Measurements from ENCODE around the gene PDE7B.
A peak's percentile ranks its signal among the peaks of the same experiment; 100 is the strongest.

PDE7B gene

DNA sequence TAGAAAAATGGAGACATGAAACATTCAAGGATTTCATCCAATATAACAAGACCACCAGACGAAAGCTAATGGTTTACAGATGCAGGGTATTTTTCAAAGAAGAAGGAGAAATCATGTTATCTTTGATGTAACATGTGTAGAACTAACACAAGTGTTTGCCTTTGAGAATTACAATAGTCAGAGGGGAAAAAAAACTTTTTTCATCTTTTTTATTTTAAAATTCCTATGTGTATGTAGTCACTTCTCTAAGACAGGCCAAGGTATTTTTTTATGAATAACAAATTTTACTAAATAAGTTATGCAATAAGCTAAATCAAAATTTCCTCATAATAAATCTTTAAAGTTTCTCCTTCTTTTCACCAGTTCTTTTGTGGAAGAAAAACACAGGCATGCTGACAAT, 161.4 kb downstream of the PDE7B start:
- Histone ChIP-seq H3K27me3 (replicated peaks) (no peaks in the 10 kb centered on the region), H3K4me3 (ENCODE audit: low read depth, low read length) (no peak overlapping the region), H3K36me3 (replicated peaks) (no peaks in the 10 kb centered on the region), H3K27ac (peak overlapping the region; percentile 98)
- TF ChIP-seq, protein P1, sequence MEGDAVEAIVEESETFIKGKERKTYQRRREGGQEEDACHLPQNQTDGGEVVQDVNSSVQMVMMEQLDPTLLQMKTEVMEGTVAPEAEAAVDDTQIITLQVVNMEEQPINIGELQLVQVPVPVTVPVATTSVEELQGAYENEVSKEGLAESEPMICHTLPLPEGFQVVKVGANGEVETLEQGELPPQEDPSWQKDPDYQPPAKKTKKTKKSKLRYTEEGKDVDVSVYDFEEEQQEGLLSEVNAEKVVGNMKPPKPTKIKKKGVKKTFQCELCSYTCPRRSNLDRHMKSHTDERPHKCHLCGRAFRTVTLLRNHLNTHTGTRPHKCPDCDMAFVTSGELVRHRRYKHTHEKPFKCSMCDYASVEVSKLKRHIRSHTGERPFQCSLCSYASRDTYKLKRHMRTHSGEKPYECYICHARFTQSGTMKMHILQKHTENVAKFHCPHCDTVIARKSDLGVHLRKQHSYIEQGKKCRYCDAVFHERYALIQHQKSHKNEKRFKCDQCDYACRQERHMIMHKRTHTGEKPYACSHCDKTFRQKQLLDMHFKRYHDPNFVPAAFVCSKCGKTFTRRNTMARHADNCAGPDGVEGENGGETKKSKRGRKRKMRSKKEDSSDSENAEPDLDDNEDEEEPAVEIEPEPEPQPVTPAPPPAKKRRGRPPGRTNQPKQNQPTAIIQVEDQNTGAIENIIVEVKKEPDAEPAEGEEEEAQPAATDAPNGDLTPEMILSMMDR (IDR thresholded peaks at IDR 0.05; ENCODE audit: low read depth, low read length, missing control alignments): no peak
- in situ Hi-C loops (cut with HindIII; ENCODE audit: low pct_ligation_motif_present, low sequenced_read_pairs): no loop called here
- DNase-seq: no peak

DNA sequence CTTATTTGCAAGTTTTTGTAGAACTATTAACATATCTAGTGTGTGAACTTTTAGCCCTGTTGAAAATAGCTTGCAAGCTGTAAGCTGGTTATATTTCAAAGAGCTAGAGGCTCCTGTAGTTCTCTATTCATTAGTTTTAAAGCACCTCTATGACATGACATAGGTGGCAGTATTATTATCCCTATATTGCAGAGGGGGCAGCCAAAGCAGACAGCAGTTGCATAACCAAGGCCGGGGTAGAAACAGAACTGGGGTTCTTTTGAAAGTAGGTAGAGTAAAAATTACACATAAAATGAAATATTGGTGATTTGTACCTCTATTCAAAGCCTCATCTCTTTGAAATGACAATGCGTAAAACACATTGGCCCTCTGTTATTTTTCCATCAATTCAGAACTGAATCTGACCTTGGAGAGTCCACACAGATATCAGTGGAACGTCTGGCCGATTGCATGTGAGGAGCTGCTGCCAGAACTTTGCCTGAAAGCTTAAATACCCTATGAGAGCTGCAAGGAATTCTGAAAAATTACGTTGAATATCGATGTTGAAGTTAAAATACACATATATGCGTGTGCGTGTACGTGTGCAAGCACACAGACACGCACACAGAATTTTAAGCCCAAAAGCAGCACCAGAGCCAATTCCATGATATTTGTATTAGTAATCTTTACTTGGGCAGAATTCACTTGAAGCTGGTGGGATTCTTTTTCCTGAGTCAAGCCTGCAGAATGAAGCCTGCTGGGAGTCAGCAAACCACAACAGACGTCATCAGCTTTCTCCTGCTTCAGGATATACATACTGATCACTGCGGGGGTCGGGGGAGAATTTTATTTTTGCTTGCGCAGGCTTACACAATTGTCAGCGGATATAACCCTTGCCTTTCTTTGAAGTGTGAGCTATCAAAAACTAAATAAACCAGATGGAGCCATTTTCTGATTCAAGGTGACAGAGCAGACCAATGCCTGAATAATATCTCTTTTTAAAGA, 163.2 kb downstream of the PDE7B start:
- peak overlapping the region; percentile 98 for H3K27ac ChIP-seq
- H3K27me3 ChIP-seq (replicated peaks): no peaks in the 10 kb centered on the region
- in situ Hi-C loops (cut with HindIII; ENCODE audit: low pct_ligation_motif_present, low sequenced_read_pairs): no loop called here
- TF ChIP-seq, protein P1 (IDR thresholded peaks at IDR 0.05; ENCODE audit: low read depth, low read length, missing control alignments): no peak
- no peaks in the 10 kb centered on the region for H3K36me3 ChIP-seq (replicated peaks)
- H3K4me3 ChIP-seq (ENCODE audit: low read depth, low read length): no peak overlapping the region
- peak; percentile 100 for DNase-seq

DNA sequence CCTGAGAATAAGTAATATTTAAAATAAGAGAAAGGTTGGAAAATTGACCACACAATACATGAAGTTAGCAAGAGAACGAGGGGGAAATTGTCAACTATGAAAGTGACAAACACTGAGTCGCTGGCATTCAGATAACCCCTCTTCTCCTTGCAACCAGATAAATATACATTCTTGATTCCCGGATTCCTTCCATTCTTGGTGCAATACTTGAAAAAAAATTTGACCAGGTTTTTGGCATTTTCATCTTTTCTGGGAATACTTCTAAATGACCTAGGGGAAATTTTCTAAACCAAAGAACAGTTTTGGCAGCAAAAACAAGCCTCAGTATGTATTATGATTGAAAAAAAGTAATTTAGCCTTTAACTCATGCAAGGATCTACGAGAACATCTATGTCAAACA, 164.0 kb downstream of the PDE7B start:
- Histone ChIP-seq H3K27me3 (replicated peaks) (no peaks in the 10 kb centered on the region), H3K4me3 (ENCODE audit: low read depth, low read length) (no peak overlapping the region), H3K36me3 (replicated peaks) (no peaks in the 10 kb centered on the region), H3K27ac (peak overlapping the region; percentile 98)
- TF ChIP-seq, protein P1 (IDR thresholded peaks at IDR 0.05; ENCODE audit: low read depth, low read length, missing control alignments): no peak
- no peak for DNase-seq
- in situ Hi-C loops (cut with HindIII; ENCODE audit: low pct_ligation_motif_present, low sequenced_read_pairs): no loop called here

DNA sequence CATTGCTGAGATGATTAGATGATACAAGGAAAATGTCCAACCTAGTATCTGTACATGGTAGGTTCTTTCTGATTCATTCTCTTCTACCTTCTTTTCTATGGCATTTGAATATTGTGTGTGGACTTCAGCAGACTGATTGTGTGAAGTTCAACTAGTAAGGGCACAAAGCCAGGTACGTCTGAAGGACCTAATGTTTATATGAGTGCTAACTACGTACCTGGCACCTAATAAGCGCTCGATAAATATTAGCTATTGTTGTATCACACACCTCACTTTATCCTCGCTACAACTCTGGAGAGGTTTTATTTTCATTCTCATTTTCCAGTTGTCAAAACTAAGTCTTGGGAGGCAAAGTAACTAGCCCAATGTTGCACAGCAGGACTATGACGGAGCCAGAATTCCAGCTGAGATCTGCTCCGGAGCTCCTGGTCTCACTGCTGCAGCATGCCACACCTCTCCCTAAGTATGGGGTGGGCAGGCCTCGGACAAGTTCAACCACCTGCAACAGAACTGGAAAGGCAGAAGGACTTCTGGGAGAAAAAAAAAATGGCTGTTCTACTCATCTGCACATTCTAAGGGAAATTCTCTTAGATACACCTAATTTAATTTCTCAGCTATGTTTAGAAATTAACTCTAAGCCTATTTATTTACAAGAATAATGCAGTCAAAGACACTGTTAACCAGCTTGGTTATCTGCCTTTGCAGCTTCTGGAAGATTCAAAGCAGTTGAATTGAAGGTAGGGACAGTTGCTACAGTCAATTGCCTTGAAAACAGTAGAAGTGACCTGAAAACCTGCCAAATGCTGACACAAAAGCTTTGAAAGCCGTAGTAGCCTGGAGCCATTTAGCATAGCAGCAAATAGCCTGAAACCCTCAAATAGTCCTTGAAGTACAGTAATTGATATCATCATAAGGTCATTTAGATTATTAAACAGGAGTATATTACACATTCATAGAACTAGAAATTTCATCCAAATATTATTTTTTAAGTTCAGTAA, 165.0 kb downstream of the PDE7B start:
- peak overlapping the region; percentile 98 for H3K27ac ChIP-seq
- no peak for DNase-seq
- H3K4me3 ChIP-seq (ENCODE audit: low read depth, low read length): no peak overlapping the region
- TF ChIP-seq, protein P1 (IDR thresholded peaks at IDR 0.05; ENCODE audit: low read depth, low read length, missing control alignments): no peak
- no peaks in the 10 kb centered on the region for H3K27me3 ChIP-seq (replicated peaks)
- no peaks in the 10 kb centered on the region for H3K36me3 ChIP-seq (replicated peaks)
- in situ Hi-C loops (cut with HindIII; ENCODE audit: low pct_ligation_motif_present, low sequenced_read_pairs): no loop called here

DNA sequence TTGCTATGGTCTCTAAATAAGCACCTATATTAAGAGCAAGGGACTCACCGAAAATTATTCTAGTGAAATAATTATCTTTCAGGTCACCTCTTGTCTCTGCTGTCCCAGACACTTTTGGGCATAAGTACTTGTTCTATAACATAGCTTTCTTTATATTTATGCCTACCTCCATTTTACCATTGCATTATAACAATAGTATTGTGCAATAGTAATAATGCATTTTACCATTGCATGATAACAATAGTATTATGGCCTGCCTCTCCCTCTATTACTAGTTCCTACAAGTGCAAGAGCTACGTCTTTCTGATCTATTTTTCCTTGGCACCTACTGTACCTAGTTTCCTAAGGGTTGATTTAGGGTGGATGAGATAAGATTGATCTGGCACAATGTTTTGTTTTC, 169.2 kb downstream of the PDE7B start:
- no peak for DNase-seq
- TF ChIP-seq, protein P1 (IDR thresholded peaks at IDR 0.05; ENCODE audit: low read depth, low read length, missing control alignments): no peak
- Histone ChIP-seq H3K36me3 (replicated peaks) (no peaks in the 10 kb centered on the region), H3K27ac (no peak overlapping the region), H3K4me3 (ENCODE audit: low read depth, low read length) (no peak overlapping the region), H3K27me3 (replicated peaks) (no peaks in the 10 kb centered on the region)
- in situ Hi-C loops (cut with HindIII; ENCODE audit: low pct_ligation_motif_present, low sequenced_read_pairs): no loop called here

All from brain microvascular endothelial cell (primary cell).